BLaER1 (cell line): ENCODE measurements around the gene TP53TG5.

Source experiments
- H3K27ac ChIP-seq: shearing (Covaris generic); formaldehyde crosslinking; 2 replicates; pipeline ENCODE4 v1.8.1; 2022
- H3K27me3 ChIP-seq: shearing (Covaris generic); formaldehyde crosslinking; 2 replicates; pipeline ENCODE4 v1.8.1; 2022
- H3K36me3 ChIP-seq: shearing (Covaris generic); formaldehyde crosslinking; 2 replicates; pipeline ENCODE4 v1.8.1; 2022
- H3K4me1 ChIP-seq: shearing (Covaris generic); formaldehyde crosslinking; 2 replicates; pipeline ENCODE4 v1.8.1; 2022
- H3K4me2 ChIP-seq: shearing (Covaris generic); formaldehyde crosslinking; 2 replicates; pipeline ENCODE4 v1.8.1; 2022
- H3K4me3 ChIP-seq: shearing (Covaris generic); formaldehyde crosslinking; 2 replicates; pipeline ENCODE4 v1.8.1; 2022
- H3K9ac ChIP-seq: shearing (Covaris generic); formaldehyde crosslinking; 2 replicates; pipeline ENCODE4 v1.8.1; 2022
- H3K9me3 ChIP-seq: shearing (Covaris generic); formaldehyde crosslinking; 2 replicates; pipeline ENCODE4 v1.8.1; 2022
- H4K20me1 ChIP-seq: shearing (Covaris generic); formaldehyde crosslinking; 2 replicates; pipeline ENCODE4 v1.8.1; 2022
- Cebpa-rat ChIP-seq: shearing (Covaris generic); IDR thresholded peaks from 2 replicates; pipeline ENCODE4 v1.8.1; 2022

The TP53TG5 gene

GRCh38 chr20:45341579-45341938 is 36.6 kb downstream of the TP53TG5 start:
- Histone ChIP-seq H3K4me3 (no peak overlapping the region), H3K27ac (no peak overlapping the region)

GRCh38 chr20:45340951-45341350 is 37.2 kb downstream of the TP53TG5 start:
- Histone ChIP-seq H3K27me3 (peaks cover 6% of the 10 kb centered on the region; the same call in 1 of the 2 replicates), H3K4me2 (no peak overlapping the region), H4K20me1 (no peaks in the 10 kb centered on the region), H3K27ac (no peak overlapping the region), H3K9ac (no peak overlapping the region), H3K36me3 (no peaks in the 10 kb centered on the region), H3K4me3 (no peak overlapping the region), H3K4me1 (peaks cover 31% of the 10 kb centered on the region), H3K9me3 (no peaks in the 10 kb centered on the region)
- no peak for TF ChIP-seq Cebpa-rat

More at GRCh38 chr20:45341579-45341938, 36.6 kb downstream of the TP53TG5 start:
- H3K9ac ChIP-seq: no peak overlapping the region
- peaks cover 37% of the 10 kb centered on the region for H3K4me1 ChIP-seq
- TF ChIP-seq Cebpa-rat: no peak
- H4K20me1 ChIP-seq: no peaks in the 10 kb centered on the region
- H3K36me3 ChIP-seq: no peaks in the 10 kb centered on the region
- H3K27me3 ChIP-seq: peaks cover 11% of the 10 kb centered on the region
- H3K9me3 ChIP-seq: no peaks in the 10 kb centered on the region
- no peak overlapping the region for H3K4me2 ChIP-seq

- Histone ChIP-seq H3K27me3 (peaks cover 3% of the 10 kb centered on the region; the same call in 1 of the 2 replicates), H3K9ac (no peak overlapping the region), H3K4me1 (peaks cover 25% of the 10 kb centered on the region), H3K27ac (no peak overlapping the region), H4K20me1 (no peaks in the 10 kb centered on the region), H3K4me2 (no peak overlapping the region), H3K4me3 (no peak overlapping the region), H3K9me3 (no peaks in the 10 kb centered on the region), H3K36me3 (no peaks in the 10 kb centered on the region)
- TF ChIP-seq Cebpa-rat: no peak
Observed at GRCh38 chr20:45340236-45340847, 37.8 kb downstream of the TP53TG5 start.

GRCh38 chr20:45339799-45340198 is 38.3 kb downstream of the TP53TG5 start:
- TF ChIP-seq Cebpa-rat: no peak
- Histone ChIP-seq H3K9ac (no peak overlapping the region), H3K27me3 (no peaks in the 10 kb centered on the region), H4K20me1 (no peaks in the 10 kb centered on the region), H3K27ac (no peak overlapping the region), H3K9me3 (no peaks in the 10 kb centered on the region), H3K4me3 (no peak overlapping the region), H3K4me1 (peaks cover 20% of the 10 kb centered on the region), H3K36me3 (no peaks in the 10 kb centered on the region), H3K4me2 (no peak overlapping the region)

GRCh38 chr20:45339084-45339483 is 39.0 kb downstream of the TP53TG5 start:
- H3K4me2 ChIP-seq: no peak overlapping the region; the same call in 1 of the 2 replicates
- no peaks in the 10 kb centered on the region for H3K36me3 ChIP-seq
- no peak overlapping the region for H3K4me3 ChIP-seq
- H3K9me3 ChIP-seq: no peaks in the 10 kb centered on the region
- no peak overlapping the region for H3K9ac ChIP-seq
- no peak for TF ChIP-seq Cebpa-rat
- H3K27ac ChIP-seq: no peak overlapping the region
- H4K20me1 ChIP-seq: no peaks in the 10 kb centered on the region
- H3K27me3 ChIP-seq: no peaks in the 10 kb centered on the region
- peaks cover 13% of the 10 kb centered on the region for H3K4me1 ChIP-seq

- no peak overlapping the region for H3K27ac ChIP-seq
- no peak overlapping the region; the same call in 1 of the 2 replicates for H3K4me2 ChIP-seq
- no peak overlapping the region for H3K9ac ChIP-seq
- peaks cover 10% of the 10 kb centered on the region for H3K4me1 ChIP-seq
- H3K27me3 ChIP-seq: no peaks in the 10 kb centered on the region
- H4K20me1 ChIP-seq: no peaks in the 10 kb centered on the region
- no peaks in the 10 kb centered on the region for H3K9me3 ChIP-seq
- no peak overlapping the region for H3K4me3 ChIP-seq
- H3K36me3 ChIP-seq: no peaks in the 10 kb centered on the region
- no peak for TF ChIP-seq Cebpa-rat
Observed at GRCh38 chr20:45338121-45339030, 39.7 kb downstream of the TP53TG5 start.

- no peaks in the 10 kb centered on the region for H3K36me3 ChIP-seq
- no peak for TF ChIP-seq Cebpa-rat
- no peak overlapping the region for H3K27ac ChIP-seq
- H3K9me3 ChIP-seq: no peaks in the 10 kb centered on the region
- no peak overlapping the region for H3K4me2 ChIP-seq
- no peaks in the 10 kb centered on the region for H3K27me3 ChIP-seq
- H4K20me1 ChIP-seq: no peaks in the 10 kb centered on the region
- H3K4me3 ChIP-seq: no peak overlapping the region
- no peak overlapping the region for H3K9ac ChIP-seq
- peaks cover 10% of the 10 kb centered on the region for H3K4me1 ChIP-seq
Observed at GRCh38 chr20:45337367-45338120, 40.6 kb downstream of the TP53TG5 start.

GRCh38 chr20:45336530-45337366 is 41.4 kb downstream of the TP53TG5 start:
- no peak overlapping the region for H3K4me2 ChIP-seq
- peaks cover 6% of the 10 kb centered on the region for H3K4me1 ChIP-seq
- no peaks in the 10 kb centered on the region for H3K9me3 ChIP-seq
- no peaks in the 10 kb centered on the region for H3K27me3 ChIP-seq
- TF ChIP-seq Cebpa-rat: no peak
- no peaks in the 10 kb centered on the region for H4K20me1 ChIP-seq
- no peak overlapping the region for H3K27ac ChIP-seq
- no peak overlapping the region for H3K9ac ChIP-seq
- no peaks in the 10 kb centered on the region for H3K36me3 ChIP-seq
- H3K4me3 ChIP-seq: no peak overlapping the region

- Histone ChIP-seq H3K36me3 (no peaks in the 10 kb centered on the region), H3K27ac (no peak overlapping the region)
Observed at GRCh38 chr20:45330476-45330875, 47.6 kb downstream of the TP53TG5 start.

More at GRCh38 chr20:45330476-45330875, 47.6 kb downstream of the TP53TG5 start:
- H3K4me2 ChIP-seq: no peak overlapping the region
- H3K9me3 ChIP-seq: no peaks in the 10 kb centered on the region
- no peak overlapping the region for H3K9ac ChIP-seq
- H3K4me1 ChIP-seq: peaks cover 17% of the 10 kb centered on the region
- H3K4me3 ChIP-seq: no peak overlapping the region
- no peaks in the 10 kb centered on the region for H3K27me3 ChIP-seq
- H4K20me1 ChIP-seq: no peaks in the 10 kb centered on the region
- TF ChIP-seq Cebpa-rat: no peak
